ENCODE data around the gene LRRC8C. TPM values are rescaled to one million over a fixed set of nuclear protein-coding genes. Genes with fewer than 3 reads are reported as not detected.
A peak's percentile ranks its signal among the peaks of the same experiment; 100 is the strongest.

The LRRC8C gene
- total RNA-seq, 1 donor from 2014 or later: 5.5 TPM

DNA sequence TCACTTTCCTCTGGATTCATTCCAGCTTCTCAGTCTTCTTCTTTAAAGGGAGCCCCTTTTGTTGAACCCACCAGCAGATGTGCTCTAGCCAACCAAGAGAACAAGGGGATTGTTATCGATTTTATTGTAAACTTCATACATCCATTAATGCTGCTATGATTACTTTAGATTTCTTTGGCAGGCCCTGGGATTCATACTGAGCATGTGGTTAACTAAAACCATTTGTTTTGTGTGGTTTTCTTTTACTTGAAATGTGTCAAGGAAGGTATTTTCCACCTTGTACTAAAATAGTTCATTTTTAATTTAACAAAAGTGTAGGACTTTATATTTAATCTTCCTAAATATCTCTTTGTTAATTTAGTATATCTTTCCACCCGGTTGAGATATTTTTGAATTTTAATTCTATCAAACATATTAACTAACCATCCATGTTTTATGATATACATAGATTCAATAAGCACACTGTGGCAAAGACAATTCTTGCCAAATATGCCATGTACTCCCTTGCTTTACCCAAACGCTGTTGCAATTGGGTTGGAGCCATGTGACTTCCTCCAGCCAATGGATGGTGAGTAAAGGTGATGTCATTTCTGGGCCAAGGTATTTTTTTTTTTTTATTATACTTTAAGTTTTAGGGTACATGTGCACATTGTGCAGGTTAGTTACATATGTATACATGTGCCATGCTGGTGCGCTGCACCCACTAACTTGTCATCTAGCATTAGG, 113.7 kb downstream of the LRRC8C start:
- Histone ChIP-seq H3K36me3 (no peaks in the 10 kb centered on the region), H3K27ac (no peak overlapping the region), H3F3A (ENCODE audit: low read depth) (no peaks in the 10 kb centered on the region), H3K9me3 (ENCODE audit: low read depth) (no peaks in the 10 kb centered on the region), H3K9ac (no peak overlapping the region), H3K4me3 (no peak overlapping the region), H3K79me2 (ENCODE audit: low read depth) (no peaks in the 10 kb centered on the region), H2AFZ (replicated peaks) (no peak overlapping the region), H4K20me1 (ENCODE audit: low read depth) (no peaks in the 10 kb centered on the region), H3K27me3 (no peaks in the 10 kb centered on the region), H3K4me2 (no peak overlapping the region), H3K4me1 (no peaks in the 10 kb centered on the region)
- Mint-ChIP-seq H3K27me3 (ENCODE audit: insufficient read depth, low read depth) (no peaks in the 10 kb centered on the region), H3K4me1 (no peaks in the 10 kb centered on the region), H3K27ac (no peak overlapping the region), H3K36me3 (no peaks in the 10 kb centered on the region), H3K4me3 (no peak overlapping the region), H3K9me3 (no peaks in the 10 kb centered on the region)
- TF ChIP-seq, protein P1, sequence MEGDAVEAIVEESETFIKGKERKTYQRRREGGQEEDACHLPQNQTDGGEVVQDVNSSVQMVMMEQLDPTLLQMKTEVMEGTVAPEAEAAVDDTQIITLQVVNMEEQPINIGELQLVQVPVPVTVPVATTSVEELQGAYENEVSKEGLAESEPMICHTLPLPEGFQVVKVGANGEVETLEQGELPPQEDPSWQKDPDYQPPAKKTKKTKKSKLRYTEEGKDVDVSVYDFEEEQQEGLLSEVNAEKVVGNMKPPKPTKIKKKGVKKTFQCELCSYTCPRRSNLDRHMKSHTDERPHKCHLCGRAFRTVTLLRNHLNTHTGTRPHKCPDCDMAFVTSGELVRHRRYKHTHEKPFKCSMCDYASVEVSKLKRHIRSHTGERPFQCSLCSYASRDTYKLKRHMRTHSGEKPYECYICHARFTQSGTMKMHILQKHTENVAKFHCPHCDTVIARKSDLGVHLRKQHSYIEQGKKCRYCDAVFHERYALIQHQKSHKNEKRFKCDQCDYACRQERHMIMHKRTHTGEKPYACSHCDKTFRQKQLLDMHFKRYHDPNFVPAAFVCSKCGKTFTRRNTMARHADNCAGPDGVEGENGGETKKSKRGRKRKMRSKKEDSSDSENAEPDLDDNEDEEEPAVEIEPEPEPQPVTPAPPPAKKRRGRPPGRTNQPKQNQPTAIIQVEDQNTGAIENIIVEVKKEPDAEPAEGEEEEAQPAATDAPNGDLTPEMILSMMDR (IDR thresholded peaks at IDR 0.05): no peak
- TF ChIP-seq EZH2phosphoT487 (IDR thresholded peaks at IDR 0.05) (no peak), EZH2 (IDR thresholded peaks at IDR 0.05) (no peak)
- DNase-seq (ENCODE audit: low spot score): no peak

DNA sequence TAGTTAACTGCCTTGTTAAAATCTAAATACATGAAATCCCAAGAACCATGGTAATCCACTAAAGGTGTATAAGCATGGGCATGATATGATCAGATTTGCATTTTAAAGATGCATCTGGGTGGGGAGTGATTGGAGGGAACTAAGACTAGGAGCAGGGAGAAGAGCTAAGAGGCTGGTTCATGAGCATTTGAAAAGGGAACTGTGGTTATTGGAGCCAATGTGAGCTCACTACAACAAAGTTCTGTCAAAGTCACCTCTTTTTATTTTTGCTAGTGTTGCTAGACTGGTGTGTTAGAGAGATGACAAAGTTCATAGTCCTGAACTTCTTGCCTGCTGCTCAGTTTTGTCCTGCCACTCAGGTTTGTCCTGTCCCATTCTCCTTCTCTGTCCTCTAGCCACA, 120.8 kb downstream of the LRRC8C start:
- H3K9ac ChIP-seq: no peak overlapping the region
- Mint-ChIP-seq H3K27me3 (ENCODE audit: insufficient read depth, low read depth) (peaks cover 2% of the 10 kb centered on the region), H3K9me3 (peaks cover 3% of the 10 kb centered on the region), H3K4me3 (no peak overlapping the region), H3K4me1 (peaks cover 7% of the 10 kb centered on the region), H3K27ac (no peak overlapping the region), H3K36me3 (no peaks in the 10 kb centered on the region)
- H4K20me1 ChIP-seq (ENCODE audit: low read depth): no peaks in the 10 kb centered on the region
- no peaks in the 10 kb centered on the region for H3F3A ChIP-seq (ENCODE audit: low read depth)
- H2AFZ ChIP-seq (replicated peaks): peak overlapping the region; percentile 6
- no peaks in the 10 kb centered on the region for H3K27me3 ChIP-seq
- H3K4me2 ChIP-seq: no peak overlapping the region
- no peaks in the 10 kb centered on the region for H3K36me3 ChIP-seq
- H3K4me3 ChIP-seq: no peak overlapping the region
- peaks cover 6% of the 10 kb centered on the region for H3K4me1 ChIP-seq
- TF ChIP-seq EZH2 (IDR thresholded peaks at IDR 0.05) (no peak), EZH2phosphoT487 (IDR thresholded peaks at IDR 0.05) (no peak)
- TF ChIP-seq, protein P1 (IDR thresholded peaks at IDR 0.05): no peak
- no peaks in the 10 kb centered on the region for H3K9me3 ChIP-seq (ENCODE audit: low read depth)
- no peak overlapping the region for H3K27ac ChIP-seq
- no peaks in the 10 kb centered on the region for H3K79me2 ChIP-seq (ENCODE audit: low read depth)
- DNase-seq (ENCODE audit: low spot score): no peak

DNA sequence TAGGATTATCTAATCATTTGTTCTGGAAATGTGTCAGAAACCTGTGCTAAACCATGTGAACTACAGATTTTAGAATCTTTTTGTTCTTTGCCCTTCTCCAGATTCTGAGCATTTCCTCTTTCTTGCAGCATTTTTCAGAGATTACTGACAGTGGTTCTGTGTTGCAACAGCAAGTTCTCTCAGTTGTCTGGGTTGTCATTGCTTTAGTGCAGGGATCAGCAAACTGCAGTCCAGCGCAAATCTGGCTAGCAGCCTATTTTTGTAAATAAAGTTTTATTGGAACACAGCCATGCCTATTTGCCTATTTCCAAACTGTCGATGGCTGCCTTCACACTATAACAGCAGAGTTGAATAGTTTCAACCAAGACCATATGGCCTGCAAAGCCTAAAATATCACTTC, 121.6 kb downstream of the LRRC8C start:
- Histone ChIP-seq H3K9me3 (ENCODE audit: low read depth) (no peaks in the 10 kb centered on the region), H3K79me2 (ENCODE audit: low read depth) (no peaks in the 10 kb centered on the region), H3F3A (ENCODE audit: low read depth) (no peaks in the 10 kb centered on the region), H3K27me3 (no peaks in the 10 kb centered on the region), H3K27ac (no peak overlapping the region), H2AFZ (replicated peaks) (peak overlapping the region; percentile 6), H3K4me3 (no peak overlapping the region), H3K36me3 (no peaks in the 10 kb centered on the region), H3K9ac (no peak overlapping the region), H3K4me2 (no peak overlapping the region), H3K4me1 (peaks cover 13% of the 10 kb centered on the region), H4K20me1 (ENCODE audit: low read depth) (no peaks in the 10 kb centered on the region)
- H3K9me3 Mint-ChIP-seq: peaks cover 3% of the 10 kb centered on the region
- peaks cover 7% of the 10 kb centered on the region for H3K4me1 Mint-ChIP-seq
- H3K27ac Mint-ChIP-seq: no peak overlapping the region
- no peak overlapping the region for H3K4me3 Mint-ChIP-seq
- H3K36me3 Mint-ChIP-seq: no peaks in the 10 kb centered on the region
- peaks cover 2% of the 10 kb centered on the region for H3K27me3 Mint-ChIP-seq (ENCODE audit: insufficient read depth, low read depth)
- DNase-seq (ENCODE audit: low spot score): no peak
- TF ChIP-seq EZH2 (IDR thresholded peaks at IDR 0.05): no peak
- TF ChIP-seq, protein P1 (IDR thresholded peaks at IDR 0.05): no peak
- TF ChIP-seq EZH2phosphoT487 (IDR thresholded peaks at IDR 0.05): no peak
